ENCODE data around the gene OPN1SW. TPM values are rescaled to one million over a fixed set of nuclear protein-coding genes. Genes with fewer than 3 reads are reported as not detected.

The OPN1SW gene
- total and polyA plus RNA-seq, 9 of the 15 experiments (the other 6 are each of a cell fraction or from before 2014, with no cell fraction given): 0.84 to 1.0 TPM; not detected in 7

DNA sequence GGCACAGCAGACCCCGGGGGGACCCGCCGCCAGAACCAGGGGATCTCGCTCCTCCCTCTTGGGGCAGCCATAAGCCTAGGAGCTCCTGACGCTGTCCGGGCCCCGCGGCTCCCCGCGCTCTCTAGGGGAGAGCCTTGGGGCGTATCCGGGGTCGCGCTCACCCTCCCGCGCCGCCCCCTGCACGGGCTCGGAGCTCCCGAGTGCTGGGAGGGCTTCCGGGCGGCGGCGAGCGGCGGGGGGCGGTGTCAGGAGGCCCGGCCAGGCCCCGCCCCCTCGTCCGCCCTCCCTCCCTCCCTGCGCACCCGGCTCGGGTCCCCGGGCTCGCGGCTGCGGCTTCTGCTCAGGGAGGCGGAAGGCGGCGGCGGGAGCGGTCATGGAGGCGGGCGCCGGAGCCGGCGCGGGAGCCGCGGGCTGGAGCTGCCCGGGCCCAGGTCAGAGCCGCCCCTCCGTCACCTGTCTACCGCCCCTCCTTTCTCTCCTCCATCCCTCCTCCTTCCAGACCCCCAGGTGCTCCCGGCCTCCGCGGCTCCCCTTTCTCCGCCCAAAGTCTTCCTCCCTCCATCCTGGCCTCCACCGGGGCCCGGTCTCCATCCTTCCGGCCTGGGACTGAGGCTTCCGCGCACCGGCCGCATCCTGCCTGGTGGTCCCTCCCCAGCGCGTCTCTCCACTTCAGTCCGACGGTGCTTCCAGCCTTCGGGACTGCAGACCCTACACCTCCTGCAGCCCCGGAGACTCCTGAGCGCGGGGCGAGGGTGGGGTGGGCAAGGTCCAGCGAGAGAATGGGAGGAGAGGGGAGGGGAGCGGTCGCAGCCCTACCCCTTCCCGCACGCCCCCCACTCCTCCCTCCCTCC lies 15.8 kb upstream of the OPN1SW start, which contains the start of gene CCDC136 (continued):
- TF ChIP-seq, protein P1, sequence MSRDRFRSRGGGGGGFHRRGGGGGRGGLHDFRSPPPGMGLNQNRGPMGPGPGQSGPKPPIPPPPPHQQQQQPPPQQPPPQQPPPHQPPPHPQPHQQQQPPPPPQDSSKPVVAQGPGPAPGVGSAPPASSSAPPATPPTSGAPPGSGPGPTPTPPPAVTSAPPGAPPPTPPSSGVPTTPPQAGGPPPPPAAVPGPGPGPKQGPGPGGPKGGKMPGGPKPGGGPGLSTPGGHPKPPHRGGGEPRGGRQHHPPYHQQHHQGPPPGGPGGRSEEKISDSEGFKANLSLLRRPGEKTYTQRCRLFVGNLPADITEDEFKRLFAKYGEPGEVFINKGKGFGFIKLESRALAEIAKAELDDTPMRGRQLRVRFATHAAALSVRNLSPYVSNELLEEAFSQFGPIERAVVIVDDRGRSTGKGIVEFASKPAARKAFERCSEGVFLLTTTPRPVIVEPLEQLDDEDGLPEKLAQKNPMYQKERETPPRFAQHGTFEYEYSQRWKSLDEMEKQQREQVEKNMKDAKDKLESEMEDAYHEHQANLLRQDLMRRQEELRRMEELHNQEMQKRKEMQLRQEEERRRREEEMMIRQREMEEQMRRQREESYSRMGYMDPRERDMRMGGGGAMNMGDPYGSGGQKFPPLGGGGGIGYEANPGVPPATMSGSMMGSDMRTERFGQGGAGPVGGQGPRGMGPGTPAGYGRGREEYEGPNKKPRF (IDR thresholded peaks at IDR 0.05; ENCODE audit: low read depth, low read length): no peak
- TF ChIP-seq, protein P2, sequence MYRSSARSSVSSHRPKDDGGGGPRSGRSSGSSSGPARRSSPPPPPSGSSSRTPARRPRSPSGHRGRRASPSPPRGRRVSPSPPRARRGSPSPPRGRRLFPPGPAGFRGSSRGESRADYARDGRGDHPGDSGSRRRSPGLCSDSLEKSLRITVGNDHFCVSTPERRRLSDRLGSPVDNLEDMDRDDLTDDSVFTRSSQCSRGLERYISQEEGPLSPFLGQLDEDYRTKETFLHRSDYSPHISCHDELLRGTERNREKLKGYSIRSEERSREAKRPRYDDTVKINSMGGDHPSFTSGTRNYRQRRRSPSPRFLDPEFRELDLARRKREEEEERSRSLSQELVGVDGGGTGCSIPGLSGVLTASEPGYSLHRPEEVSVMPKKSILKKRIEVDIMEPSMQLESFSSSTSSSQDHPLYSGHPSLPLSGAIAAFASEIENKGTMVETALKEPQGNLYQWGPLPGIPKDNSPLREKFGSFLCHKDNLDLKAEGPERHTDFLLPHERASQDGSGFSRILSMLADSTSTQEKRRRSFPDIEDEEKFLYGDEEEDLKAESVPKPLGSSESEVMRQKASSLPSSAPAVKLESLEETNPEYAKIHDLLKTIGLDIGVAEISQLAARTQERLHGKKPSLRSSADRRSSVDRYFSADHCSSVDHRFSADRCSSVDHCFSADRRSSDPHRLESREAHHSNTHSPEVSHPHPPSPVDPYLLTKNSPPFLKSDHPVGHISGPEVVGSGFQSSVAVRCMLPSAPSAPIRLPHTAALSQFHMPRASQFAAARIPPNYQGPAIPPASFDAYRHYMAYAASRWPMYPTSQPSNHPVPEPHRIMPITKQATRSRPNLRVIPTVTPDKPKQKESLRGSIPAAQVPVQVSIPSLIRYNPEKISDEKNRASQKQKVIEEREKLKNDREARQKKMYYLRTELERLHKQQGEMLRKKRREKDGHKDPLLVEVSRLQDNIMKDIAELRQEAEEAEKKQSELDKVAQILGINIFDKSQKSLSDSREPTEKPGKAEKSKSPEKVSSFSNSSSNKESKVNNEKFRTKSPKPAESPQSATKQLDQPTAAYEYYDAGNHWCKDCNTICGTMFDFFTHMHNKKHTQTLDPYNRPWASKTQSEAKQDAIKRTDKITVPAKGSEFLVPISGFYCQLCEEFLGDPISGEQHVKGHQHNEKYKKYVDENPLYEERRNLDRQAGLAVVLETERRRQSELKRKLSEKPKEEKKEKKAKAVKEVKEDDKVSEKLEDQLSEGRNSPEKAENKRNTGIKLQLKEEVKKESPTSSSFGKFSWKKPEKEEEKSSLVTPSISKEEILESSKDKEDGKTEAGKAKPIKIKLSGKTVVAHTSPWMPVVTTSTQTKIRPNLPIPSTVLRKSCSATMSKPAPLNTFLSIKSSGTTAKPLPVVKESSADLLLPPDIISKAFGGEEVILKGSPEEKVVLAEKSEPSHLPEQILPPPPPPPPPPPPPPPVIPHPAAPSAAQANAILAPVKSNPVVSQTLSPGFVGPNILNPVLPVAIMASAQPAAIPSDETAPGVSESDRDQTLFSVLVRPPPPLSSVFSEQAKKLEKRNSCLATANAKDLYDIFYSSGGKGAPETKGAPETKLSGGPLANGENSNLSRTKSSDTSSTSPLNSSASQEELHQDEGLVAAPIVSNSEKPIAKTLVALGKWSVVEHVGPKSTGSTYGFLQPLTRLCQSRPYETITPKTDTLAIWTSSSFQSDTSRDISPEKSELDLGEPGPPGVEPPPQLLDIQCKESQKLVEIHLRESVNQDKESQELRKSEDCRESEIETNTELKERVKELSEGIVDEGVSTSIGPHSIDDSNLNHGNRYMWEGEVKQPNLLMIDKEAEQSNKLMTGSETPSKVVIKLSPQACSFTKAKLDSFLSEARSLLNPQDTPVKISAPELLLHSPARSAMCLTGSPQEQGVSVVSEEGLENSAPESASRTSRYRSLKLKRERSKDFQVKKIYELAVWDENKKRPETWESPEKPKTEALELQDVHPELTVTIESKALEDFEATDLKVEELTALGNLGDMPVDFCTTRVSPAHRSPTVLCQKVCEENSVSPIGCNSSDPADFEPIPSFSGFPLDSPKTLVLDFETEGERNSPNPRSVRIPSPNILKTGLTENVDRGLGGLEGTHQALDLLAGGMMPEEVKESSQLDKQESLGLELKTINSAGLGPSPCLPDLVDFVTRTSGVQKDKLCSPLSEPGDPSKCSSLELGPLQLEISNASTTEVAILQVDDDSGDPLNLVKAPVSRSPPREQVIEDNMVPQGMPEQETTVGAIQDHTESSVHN (IDR thresholded peaks at IDR 0.05; ENCODE audit: borderline replicate concordance in 1 of 2, low read depth in 1 of 2): no peak
- TF ChIP-seq HNRNPUL1 (IDR thresholded peaks at IDR 0.05; ENCODE audit: low read length) (no peak), BDP1 (IDR thresholded peaks at IDR 0.05; ENCODE audit: insufficient read depth, insufficient read length) (no peak), ZNF140 (CRISPR knock-in tag; IDR thresholded peaks at IDR 0.05) (no peak), POLR2B (IDR thresholded peaks at IDR 0.05; ENCODE audit: low read depth, partially characterized antibody) (no peak), ZNF75A (CRISPR knock-in tag; IDR thresholded peaks at IDR 0.05) (0 out of 2 replicates have a peak, but pooled peaks have one; percentile 7)
- TF ChIP-seq, protein P3, sequence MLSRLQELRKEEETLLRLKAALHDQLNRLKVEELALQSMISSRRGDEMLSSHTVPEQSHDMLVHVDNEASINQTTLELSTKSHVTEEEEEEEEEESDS (CRISPR knock-in tag; IDR thresholded peaks at IDR 0.05): no peak
- TF ChIP-seq, protein P4, sequence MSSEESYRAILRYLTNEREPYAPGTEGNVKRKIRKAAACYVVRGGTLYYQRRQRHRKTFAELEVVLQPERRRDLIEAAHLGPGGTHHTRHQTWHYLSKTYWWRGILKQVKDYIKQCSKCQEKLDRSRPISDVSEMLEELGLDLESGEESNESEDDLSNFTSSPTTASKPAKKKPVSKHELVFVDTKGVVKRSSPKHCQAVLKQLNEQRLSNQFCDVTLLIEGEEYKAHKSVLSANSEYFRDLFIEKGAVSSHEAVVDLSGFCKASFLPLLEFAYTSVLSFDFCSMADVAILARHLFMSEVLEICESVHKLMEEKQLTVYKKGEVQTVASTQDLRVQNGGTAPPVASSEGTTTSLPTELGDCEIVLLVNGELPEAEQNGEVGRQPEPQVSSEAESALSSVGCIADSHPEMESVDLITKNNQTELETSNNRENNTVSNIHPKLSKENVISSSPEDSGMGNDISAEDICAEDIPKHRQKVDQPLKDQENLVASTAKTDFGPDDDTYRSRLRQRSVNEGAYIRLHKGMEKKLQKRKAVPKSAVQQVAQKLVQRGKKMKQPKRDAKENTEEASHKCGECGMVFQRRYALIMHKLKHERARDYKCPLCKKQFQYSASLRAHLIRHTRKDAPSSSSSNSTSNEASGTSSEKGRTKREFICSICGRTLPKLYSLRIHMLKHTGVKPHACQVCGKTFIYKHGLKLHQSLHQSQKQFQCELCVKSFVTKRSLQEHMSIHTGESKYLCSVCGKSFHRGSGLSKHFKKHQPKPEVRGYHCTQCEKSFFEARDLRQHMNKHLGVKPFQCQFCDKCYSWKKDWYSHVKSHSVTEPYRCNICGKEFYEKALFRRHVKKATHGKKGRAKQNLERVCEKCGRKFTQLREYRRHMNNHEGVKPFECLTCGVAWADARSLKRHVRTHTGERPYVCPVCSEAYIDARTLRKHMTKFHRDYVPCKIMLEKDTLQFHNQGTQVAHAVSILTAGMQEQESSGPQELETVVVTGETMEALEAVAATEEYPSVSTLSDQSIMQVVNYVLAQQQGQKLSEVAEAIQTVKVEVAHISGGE (CRISPR knock-in tag; IDR thresholded peaks at IDR 0.05): peak in 1 of 3 experiments; percentile 86; a peak in 2 of 6 replicates

Measured in K562 (cell line).